ENCODE data around the gene PROB1. TPM values are rescaled to one million over a fixed set of nuclear protein-coding genes. Genes with fewer than 3 reads are reported as not detected.

The PROB1 gene
- total RNA-seq, 1 experiment from 2014 or later, result 1.9 TPM

DNA sequence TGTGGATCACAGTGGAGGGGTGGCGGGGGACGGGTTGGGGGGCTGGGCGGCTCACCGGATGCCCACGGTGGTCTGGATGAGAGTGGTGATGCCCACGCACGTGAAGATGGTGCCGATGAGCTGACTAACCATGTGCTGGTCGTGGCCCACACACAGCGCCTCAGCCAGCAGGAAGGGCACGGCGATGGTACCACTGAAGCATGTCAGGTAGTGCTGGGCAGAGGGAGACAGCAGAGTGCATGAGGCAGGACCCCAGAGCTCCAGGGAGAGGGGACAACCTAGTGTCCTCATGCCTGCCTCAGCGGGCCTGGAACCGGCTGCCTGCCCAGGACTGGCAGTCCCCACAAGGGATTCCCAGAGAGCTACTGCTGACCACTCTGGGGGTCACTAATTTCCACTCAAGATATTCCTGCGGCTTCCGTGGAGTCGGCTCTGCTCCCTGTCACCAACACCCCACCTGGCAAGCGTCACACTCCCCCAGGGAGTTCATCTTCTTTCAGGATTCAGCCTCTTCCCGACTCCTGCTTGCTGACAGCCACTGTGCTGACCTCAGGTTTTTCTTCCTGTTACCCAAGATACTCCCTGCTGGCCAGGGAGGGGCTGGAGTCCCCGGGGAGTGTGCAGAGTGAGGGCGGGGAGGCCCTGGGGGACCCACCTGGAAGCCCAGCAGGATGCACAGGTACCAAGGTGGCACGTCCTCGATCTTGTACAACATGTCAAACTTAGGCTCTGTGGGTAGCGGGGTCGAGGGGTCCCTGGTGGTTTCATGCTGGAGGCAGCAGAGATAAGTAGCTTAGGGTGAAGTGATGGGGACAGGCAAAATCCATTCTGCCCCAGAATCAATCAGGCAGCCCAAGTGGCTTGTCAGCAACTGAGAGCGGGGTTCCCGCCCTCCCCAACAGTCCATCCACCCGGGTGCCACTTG lies 12.8 kb downstream of the PROB1 start:
- CTCF ChIA-PET, result no interaction called here
- Mint-ChIP-seq H3K9me3 (ENCODE audit: low read depth, unreplicated experiment) (no peaks in the 10 kb centered on the region), H3K4me1 (ENCODE audit: low read depth, unreplicated experiment) (peaks cover 29% of the 10 kb centered on the region), H3K36me3 (ENCODE audit: insufficient read depth, unreplicated experiment) (peaks cover 6% of the 10 kb centered on the region), H3K27me3 (ENCODE audit: unreplicated experiment) (no peaks in the 10 kb centered on the region), H3K27ac (ENCODE audit: unreplicated experiment) (peak overlapping the region; percentile 34), H3K4me3 (ENCODE audit: low read depth, unreplicated experiment) (no peak overlapping the region)
- TF ChIP-seq, protein P1, sequence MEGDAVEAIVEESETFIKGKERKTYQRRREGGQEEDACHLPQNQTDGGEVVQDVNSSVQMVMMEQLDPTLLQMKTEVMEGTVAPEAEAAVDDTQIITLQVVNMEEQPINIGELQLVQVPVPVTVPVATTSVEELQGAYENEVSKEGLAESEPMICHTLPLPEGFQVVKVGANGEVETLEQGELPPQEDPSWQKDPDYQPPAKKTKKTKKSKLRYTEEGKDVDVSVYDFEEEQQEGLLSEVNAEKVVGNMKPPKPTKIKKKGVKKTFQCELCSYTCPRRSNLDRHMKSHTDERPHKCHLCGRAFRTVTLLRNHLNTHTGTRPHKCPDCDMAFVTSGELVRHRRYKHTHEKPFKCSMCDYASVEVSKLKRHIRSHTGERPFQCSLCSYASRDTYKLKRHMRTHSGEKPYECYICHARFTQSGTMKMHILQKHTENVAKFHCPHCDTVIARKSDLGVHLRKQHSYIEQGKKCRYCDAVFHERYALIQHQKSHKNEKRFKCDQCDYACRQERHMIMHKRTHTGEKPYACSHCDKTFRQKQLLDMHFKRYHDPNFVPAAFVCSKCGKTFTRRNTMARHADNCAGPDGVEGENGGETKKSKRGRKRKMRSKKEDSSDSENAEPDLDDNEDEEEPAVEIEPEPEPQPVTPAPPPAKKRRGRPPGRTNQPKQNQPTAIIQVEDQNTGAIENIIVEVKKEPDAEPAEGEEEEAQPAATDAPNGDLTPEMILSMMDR (IDR thresholded peaks at IDR 0.05; ENCODE audit: unreplicated experiment), result no peak
- intact Hi-C loops (cut with micrococcal nuclease; ENCODE audit: unreplicated experiment), result no loop called here
- no TSS peak for BruUV-seq (replicated peaks)
- no peak for DNase-seq

GRCh38 chr5:139379626-139380449 lies 15.1 kb downstream of the PROB1 start:
- CTCF ChIA-PET, result no interaction called here
- no TSS peak for BruUV-seq (replicated peaks)
- no peak overlapping the region for H3K27ac Mint-ChIP-seq (ENCODE audit: unreplicated experiment)
- peaks cover 19% of the 10 kb centered on the region for H3K4me1 Mint-ChIP-seq (ENCODE audit: low read depth, unreplicated experiment)
- DNase-seq, result no peak
- no peak overlapping the region for H3K4me3 Mint-ChIP-seq (ENCODE audit: low read depth, unreplicated experiment)
- H3K36me3 Mint-ChIP-seq (ENCODE audit: insufficient read depth, unreplicated experiment), result peaks cover 6% of the 10 kb centered on the region
- TF ChIP-seq, protein P1 (IDR thresholded peaks at IDR 0.05; ENCODE audit: unreplicated experiment), result no peak
- no peaks in the 10 kb centered on the region for H3K9me3 Mint-ChIP-seq (ENCODE audit: low read depth, unreplicated experiment)
- no peaks in the 10 kb centered on the region for H3K27me3 Mint-ChIP-seq (ENCODE audit: unreplicated experiment)
- intact Hi-C loops (cut with micrococcal nuclease; ENCODE audit: unreplicated experiment), result no loop called here

DNA sequence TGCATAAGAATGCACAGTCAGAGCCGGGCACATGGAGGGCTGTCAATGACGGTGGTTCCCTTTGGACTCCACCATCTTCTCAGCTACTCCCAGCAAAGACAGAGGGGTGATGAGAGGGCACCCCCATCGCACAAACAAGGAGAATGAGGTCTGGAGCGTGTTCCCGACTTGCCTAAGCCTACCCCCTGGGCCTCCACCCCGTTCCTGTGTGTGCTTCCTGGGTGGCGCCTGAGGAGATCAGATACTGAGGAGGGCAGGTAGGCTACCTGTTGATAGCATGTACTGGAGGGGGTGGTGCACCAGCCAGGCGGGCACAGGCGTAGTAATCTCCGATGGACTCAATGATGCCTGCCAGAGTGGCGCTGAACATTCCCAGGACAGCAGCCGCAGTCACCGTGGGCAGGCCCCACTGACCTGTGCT lies 16.0 kb downstream of the PROB1 start:
- BruUV-seq (replicated peaks), result no TSS peak
- Mint-ChIP-seq H3K27me3 (ENCODE audit: unreplicated experiment) (no peaks in the 10 kb centered on the region), H3K9me3 (ENCODE audit: low read depth, unreplicated experiment) (no peaks in the 10 kb centered on the region), H3K27ac (ENCODE audit: unreplicated experiment) (no peak overlapping the region), H3K36me3 (ENCODE audit: insufficient read depth, unreplicated experiment) (peaks cover under 1% of the 10 kb centered on the region), H3K4me3 (ENCODE audit: low read depth, unreplicated experiment) (no peak overlapping the region), H3K4me1 (ENCODE audit: low read depth, unreplicated experiment) (peaks cover 14% of the 10 kb centered on the region)
- CTCF ChIA-PET, result no interaction called here
- TF ChIP-seq, protein P1 (IDR thresholded peaks at IDR 0.05; ENCODE audit: unreplicated experiment), result no peak
- intact Hi-C loops (cut with micrococcal nuclease; ENCODE audit: unreplicated experiment), result no loop called here
- DNase-seq, result no peak

DNA sequence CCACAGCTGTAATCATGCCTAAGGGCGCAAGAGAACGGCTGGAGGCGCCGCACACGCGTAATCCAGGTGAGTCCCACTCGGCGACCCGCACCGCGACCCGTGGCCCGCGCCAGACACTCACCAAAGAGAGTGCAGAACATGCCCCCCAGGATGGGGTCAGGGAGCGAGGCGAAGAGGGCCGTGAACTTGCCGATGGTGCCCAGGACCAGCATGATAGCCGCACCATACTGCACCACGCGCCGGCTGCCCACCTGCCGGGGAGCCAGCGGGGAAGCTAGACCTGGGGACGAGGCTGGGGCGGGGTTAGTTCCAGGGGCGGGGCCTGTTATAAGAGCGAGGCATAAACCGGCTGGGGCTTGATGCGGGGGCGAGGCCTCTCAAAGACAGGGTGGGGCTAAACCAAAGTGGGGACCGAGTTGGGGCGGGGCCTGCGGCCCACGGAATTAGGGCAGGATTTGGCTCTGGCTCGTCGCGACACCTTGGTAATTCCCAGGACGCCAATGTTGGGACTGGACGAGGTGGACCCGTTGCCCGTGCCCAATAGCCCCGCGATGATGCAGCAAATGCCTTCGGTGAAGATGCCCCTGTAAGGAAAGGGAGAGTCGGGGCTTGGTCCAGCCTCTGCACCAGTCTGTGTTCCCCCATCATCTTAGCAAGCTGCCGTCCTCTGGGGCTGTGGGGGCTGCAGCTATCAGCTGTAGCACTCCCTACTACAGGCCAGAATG lies 16.6 kb downstream of the PROB1 start:
- H3K27ac Mint-ChIP-seq (ENCODE audit: unreplicated experiment), result no peak overlapping the region
- H3K36me3 Mint-ChIP-seq (ENCODE audit: insufficient read depth, unreplicated experiment), result peaks cover 7% of the 10 kb centered on the region
- H3K27me3 Mint-ChIP-seq (ENCODE audit: unreplicated experiment), result no peaks in the 10 kb centered on the region
- H3K4me1 Mint-ChIP-seq (ENCODE audit: low read depth, unreplicated experiment), result peaks cover 14% of the 10 kb centered on the region
- intact Hi-C loops (cut with micrococcal nuclease; ENCODE audit: unreplicated experiment), result no loop called here
- BruUV-seq (replicated peaks), result no TSS peak
- H3K9me3 Mint-ChIP-seq (ENCODE audit: low read depth, unreplicated experiment), result no peaks in the 10 kb centered on the region
- TF ChIP-seq, protein P1 (IDR thresholded peaks at IDR 0.05; ENCODE audit: unreplicated experiment), result no peak
- CTCF ChIA-PET, result interaction anchor here (0.6 kb wide), 1 partner anchor 58 kb away, joined by 3 read pairs; no protein-coding TSS in a partner anchor
- no peak for DNase-seq
- H3K4me3 Mint-ChIP-seq (ENCODE audit: low read depth, unreplicated experiment), result no peak overlapping the region
